HEK293 (cell line): ENCODE measurements around the gene CPD.

Experiments used
- CTCF ChIA-PET: fragments of 350-600 bp; formaldehyde crosslinking; extraction: SDS; loops from one replicate; lab custom pipeline; 2021; ENCODE audit warnings: antibody characterized with exemption; lab: Yijun Ruan, JAX
- POLR2A ChIA-PET: fragments of 300-600 bp; formaldehyde crosslinking; extraction: SDS; loops from one replicate; lab custom pipeline; 2020; ENCODE audit warnings: antibody characterized with exemption, inconsistent platforms; lab: Yijun Ruan, JAX
- H3K27ac ChIP-seq: fragments of 200-500 bp; sonication (Bioruptor generic); 2 replicates; pipeline ENCODE4 v1.5.1; 2014; ENCODE audit warnings: low read depth, low read length, control low read depth, inconsistent platforms; ENCODE audit errors: extremely low read depth
- H3K36me3 ChIP-seq, 2 experiments: fragments of 200-500 bp in 1 of 2; sonication (Bioruptor generic) in 1 of 2; 1 replicate in 1 of 2; 2 replicates in 1 of 2; pipeline ENCODE4 v1.5.1; 2014 to 2017; ENCODE audit warnings: inconsistent platforms in 2 of 2, low read length in 2 of 2; ENCODE audit not compliant: control insufficient read depth in 2 of 2, insufficient read depth in 1 of 2
- H3K4me1 ChIP-seq: fragments of 200-500 bp; sonication (Bioruptor generic); 2 replicates; pipeline ENCODE4 v1.5.1; 2014; ENCODE audit warnings: mild to moderate bottlenecking, low read length, inconsistent platforms; ENCODE audit not compliant: control insufficient read depth, insufficient read depth
- H3K4me3 ChIP-seq: 2 replicates; pipeline ENCODE4 v1.5.1; 2011; ENCODE audit warnings: low read depth, mild to moderate bottlenecking, control low read depth, low read length, moderate library complexity
- H3K9me3 ChIP-seq: fragments of 200-500 bp; sonication (Bioruptor generic); 2 replicates; pipeline ENCODE4 v1.5.1; 2014; ENCODE audit warnings: low read depth, low read length, inconsistent platforms; ENCODE audit not compliant: control insufficient read depth, insufficient read depth
- HOXD13 ChIP-seq: sonication (generic); formaldehyde crosslinking; IDR thresholded peaks from 2 replicates; pipeline ENCODE4 v1.8.0; 2022; ENCODE audit warnings: missing genetic modification reagents, borderline replicate concordance
- IKZF3 ChIP-seq: fragments of 450-650 bp; IDR thresholded peaks from 2 replicates; pipeline ENCODE4 v1.5.0; 2018; ENCODE audit warnings: missing biosample characterization, mild to moderate bottlenecking, missing genetic modification characterization, moderate library complexity
- KLF10 ChIP-seq: fragments of 450-650 bp; IDR thresholded peaks from 2 replicates; pipeline ENCODE4 v1.5.1; 2018; ENCODE audit warnings: missing biosample characterization, mild to moderate bottlenecking, missing genetic modification characterization
- KLF8 ChIP-seq: fragments of 450-650 bp; formaldehyde crosslinking; IDR thresholded peaks from 2 replicates; pipeline ENCODE4 v1.5.1; 2016; ENCODE audit warnings: missing biosample characterization, missing genetic modification characterization
- PBX3 ChIP-seq: sonication (generic); formaldehyde crosslinking; IDR thresholded peaks from 2 replicates; pipeline ENCODE4 v1.8.1; 2022; ENCODE audit warnings: mild to moderate bottlenecking, moderate library complexity, missing genetic modification reagents
- TRIM28 ChIP-seq: IDR thresholded peaks from 2 replicates; pipeline ENCODE4 v1.6.1; 2011; ENCODE audit warnings: low read length, control low read depth, borderline replicate concordance
- ZBTB17 ChIP-seq: fragments of 450-650 bp; formaldehyde crosslinking; IDR thresholded peaks from 2 replicates; pipeline ENCODE4 v1.5.1; 2016; ENCODE audit warnings: missing biosample characterization, missing genetic modification characterization
- ZBTB26 ChIP-seq: fragments of 450-650 bp; formaldehyde crosslinking; optimal IDR thresholded peaks from 2 replicates; pipeline ENCODE3; 2016; ENCODE audit warnings: missing biosample characterization, mild to moderate bottlenecking, missing genetic modification characterization
- ZNF10 ChIP-seq: fragments of 450-650 bp; formaldehyde crosslinking; IDR thresholded peaks from 2 replicates; pipeline ENCODE4 v1.5.1; 2017; ENCODE audit warnings: missing biosample characterization, missing genetic modification characterization
- ZNF114 ChIP-seq: fragments of 450-650 bp; formaldehyde crosslinking; IDR thresholded peaks from 2 replicates; pipeline ENCODE4 v1.5.0; 2017; ENCODE audit warnings: missing biosample characterization, missing genetic modification characterization
- ZNF138 ChIP-seq: fragments of 450-650 bp; formaldehyde crosslinking; IDR thresholded peaks from 2 replicates; pipeline ENCODE4 v1.5.1; 2016; ENCODE audit warnings: missing biosample characterization, missing genetic modification characterization, borderline replicate concordance
- ZNF140 ChIP-seq: fragments of 450-650 bp; formaldehyde crosslinking; IDR thresholded peaks from 2 replicates; pipeline ENCODE4 v1.5.1; 2016; ENCODE audit warnings: missing biosample characterization, missing genetic modification characterization
- ZNF184 ChIP-seq: fragments of 450-650 bp; IDR thresholded peaks from 2 replicates; pipeline ENCODE4 v1.5.1; 2018; ENCODE audit warnings: missing biosample characterization, mild to moderate bottlenecking, missing genetic modification characterization
- ZNF2 ChIP-seq: fragments of 450-650 bp; formaldehyde crosslinking; IDR thresholded peaks from 2 replicates; pipeline ENCODE4 v1.5.1; 2016; ENCODE audit warnings: missing biosample characterization, missing genetic modification characterization
- ZNF202 ChIP-seq: fragments of 450-650 bp; formaldehyde crosslinking; IDR thresholded peaks from 2 replicates; pipeline ENCODE4 v1.5.1; 2016; ENCODE audit warnings: missing biosample characterization, missing genetic modification characterization, borderline replicate concordance
- ZNF280C ChIP-seq: fragments of 450-650 bp; formaldehyde crosslinking; IDR thresholded peaks from 2 replicates; pipeline ENCODE4 v1.5.1; 2016; ENCODE audit warnings: missing biosample characterization, missing genetic modification characterization
- ZNF292 ChIP-seq: fragments of 450-650 bp; formaldehyde crosslinking; IDR thresholded peaks from 2 replicates; pipeline ENCODE4 v1.5.1; 2016; ENCODE audit warnings: low read depth, missing biosample characterization, missing genetic modification characterization, borderline replicate concordance
- ZNF488 ChIP-seq: fragments of 450-650 bp; formaldehyde crosslinking; IDR thresholded peaks from 2 replicates; pipeline ENCODE4 v1.5.1; 2016; ENCODE audit warnings: missing biosample characterization, missing genetic modification characterization
- ZNF518A ChIP-seq: fragments of 450-650 bp; formaldehyde crosslinking; conservative IDR thresholded peaks from 2 replicates; pipeline ENCODE4 v1.5.1; 2016; ENCODE audit warnings: low read depth, missing biosample characterization, missing genetic modification characterization
- ZNF571 ChIP-seq: fragments of 450-650 bp; formaldehyde crosslinking; IDR thresholded peaks from 2 replicates; pipeline ENCODE4 v1.5.0; 2017; ENCODE audit warnings: missing biosample characterization, missing genetic modification characterization
- ZNF626 ChIP-seq: fragments of 450-650 bp; sonication (Bioruptor Pico); formaldehyde crosslinking; IDR thresholded peaks from 2 replicates; pipeline ENCODE4 v1.5.1; 2018; ENCODE audit warnings: missing biosample characterization, missing genetic modification characterization, inconsistent platforms
- ZNF645 ChIP-seq: fragments of 450-650 bp; formaldehyde crosslinking; IDR thresholded peaks from 2 replicates; pipeline ENCODE4; 2016; ENCODE audit warnings: missing biosample characterization, missing genetic modification characterization
- ZNF658 ChIP-seq: fragments of 450-650 bp; formaldehyde crosslinking; IDR thresholded peaks from 2 replicates; pipeline ENCODE4; 2016; ENCODE audit warnings: missing biosample characterization, missing genetic modification characterization
- ZNF660 ChIP-seq: fragments of 450-650 bp; IDR thresholded peaks from 2 replicates; pipeline ENCODE4 v1.5.1; 2018; ENCODE audit warnings: missing biosample characterization, mild to moderate bottlenecking, missing genetic modification characterization
- ZNF701 ChIP-seq: fragments of 450-650 bp; formaldehyde crosslinking; IDR thresholded peaks from 2 replicates; pipeline ENCODE4 v1.5.1; 2016; ENCODE audit warnings: missing biosample characterization, missing genetic modification characterization
- ZNF791 ChIP-seq: fragments of 450-650 bp; formaldehyde crosslinking; IDR thresholded peaks from 2 replicates; pipeline ENCODE4 v1.5.1; 2016; ENCODE audit warnings: missing biosample characterization, missing genetic modification characterization
- ZNF792 ChIP-seq: fragments of 450-650 bp; formaldehyde crosslinking; IDR thresholded peaks from 2 replicates; pipeline ENCODE4 v1.5.1; 2016; ENCODE audit warnings: missing biosample characterization, missing genetic modification characterization

Gene CPD

GRCh38 chr17:30379303-30379902 is 676 bp downstream of the CPD start:
- Histone ChIP-seq H3K9me3 (no peaks in the 10 kb centered on the region), H3K4me3 (peak overlapping the region; percentile 88), H3K4me1 (peaks cover 36% of the 10 kb centered on the region), H3K36me3 (peaks cover 0 to 3% of the 10 kb centered on the region in 2 experiments; a peak in 2 of 3 replicates), H3K27ac (peak overlapping the region; percentile 86)
- ChIA-PET POLR2A (interaction anchor here (1.1 to 2.4 kb wide), 3 partner anchors 10 to 1880 kb away, joined by 3 to 8 read pairs (median 5); no protein-coding TSS in a partner anchor), CTCF (interaction anchor here (0.6 to 3.4 kb wide), 6 partner anchors 8 to 835 kb away, joined by 3 to 17 read pairs (median 4); partner anchors contain the start of gene NSRP1)
- TF ChIP-seq ZNF114 (no peak), ZNF660 (tag by site-specific recombination) (no peak), ZNF792 (tag by site-specific recombination) (peak; percentile 84), ZNF292 (tag by site-specific recombination) (no peak), ZNF10 (no peak), KLF8 (0 out of 2 replicates have a peak, but pooled peaks have one; percentile 16), TRIM28 (no peak), ZNF701 (no peak), ZBTB17 (tag by site-specific recombination) (no peak), PBX3 (CRISPR knock-in tag) (no peak), ZBTB26 (peak; percentile 90), IKZF3 (no peak), ZNF626 (tag by site-specific recombination) (no peak), ZNF645 (tag by site-specific recombination) (no peak), ZNF658 (no peak), ZNF791 (no peak), HOXD13 (CRISPR knock-in tag) (no peak), ZNF140 (no peak), ZNF518A (tag by site-specific recombination) (no peak), KLF10 (tag by site-specific recombination) (no peak), ZNF202 (tag by site-specific recombination) (no peak), ZNF571 (no peak), ZNF488 (tag by site-specific recombination) (no peak), ZNF280C (tag by site-specific recombination) (no peak), ZNF138 (tag by site-specific recombination) (no peak), ZNF184 (tag by site-specific recombination) (no peak), ZNF2 (tag by site-specific recombination) (no peak)
